Lower lobe of right lung (tissue), 2 donors: Measurements from ENCODE around the gene ANXA4. TPM values are rescaled to one million over a fixed set of nuclear protein-coding genes. Genes with fewer than 3 reads are reported as not detected.
"Not testable (repeated sequence)": the region's sequence is repeated elsewhere in the genome, so short reads cannot be mapped to it uniquely, and the experiment has no call there.

Source experiments
- ATAC-seq, 2 donors: fragments of 200-7000 bp; cut with Tn5 transposase; one replicate each; pipeline ENCODE4 v1.9.1; 2020 to 2022; ENCODE audit warnings: mild to moderate bottlenecking in 2 of 2, moderate library complexity in 2 of 2
- DNase-seq: peaks from one replicate; pipeline ENCODE4 v3.0.0-alpha.2; 2020
- H3K27ac ChIP-seq: fragments of 200-600 bp; one replicate; pipeline ENCODE4 v1.8.0; 2022
- H3K27me3 ChIP-seq: fragments of 200-600 bp; one replicate; pipeline ENCODE4 v1.8.0; 2022; ENCODE audit warnings: low read depth
- H3K36me3 ChIP-seq: fragments of 200-600 bp; one replicate; pipeline ENCODE4 v1.8.0; 2022; ENCODE audit warnings: mild to moderate bottlenecking
- H3K4me1 ChIP-seq: fragments of 200-600 bp; one replicate; pipeline ENCODE4 v1.8.0; 2022
- H3K4me3 ChIP-seq: fragments of 200-600 bp; one replicate; pipeline ENCODE4 v1.8.0; 2022; ENCODE audit warnings: mild to moderate bottlenecking
- H3K9me3 ChIP-seq: fragments of 200-600 bp; one replicate; pipeline ENCODE4 v1.8.0; 2022
- intact Hi-C: fragments of 100-400 bp; cut with DNase I; formaldehyde crosslinking; loops from one replicate; pipeline ENCODE4 v1.11.0; 2022
- total RNA-seq: library from RNA; stranded (reverse); fragmentation: NEBNext Ultra II Directional; extraction: Animal tissue kit (Norgen Biotek cat#: 25700); gene quantifications from one replicate; pipeline ENCODE4 v1.2.1, GENCODE V29; 2021
- TF ChIP-seq, protein P1 (sequence below): fragments of 200-600 bp; IDR thresholded peaks from one replicate; pipeline ENCODE4 v1.8.0; 2022; ENCODE audit warnings: antibody characterized with exemption, mild to moderate bottlenecking
- donor health status: DM: no; HTN: yes; CAD: no; lungs with severe emphysema.

ANXA4 gene
- total RNA-seq, 1 donor from 2014 or later, result 173 TPM

GRCh38 chr2:69801745-69802290 is 59.9 kb downstream of the ANXA4 start:
- TF ChIP-seq, protein P1, sequence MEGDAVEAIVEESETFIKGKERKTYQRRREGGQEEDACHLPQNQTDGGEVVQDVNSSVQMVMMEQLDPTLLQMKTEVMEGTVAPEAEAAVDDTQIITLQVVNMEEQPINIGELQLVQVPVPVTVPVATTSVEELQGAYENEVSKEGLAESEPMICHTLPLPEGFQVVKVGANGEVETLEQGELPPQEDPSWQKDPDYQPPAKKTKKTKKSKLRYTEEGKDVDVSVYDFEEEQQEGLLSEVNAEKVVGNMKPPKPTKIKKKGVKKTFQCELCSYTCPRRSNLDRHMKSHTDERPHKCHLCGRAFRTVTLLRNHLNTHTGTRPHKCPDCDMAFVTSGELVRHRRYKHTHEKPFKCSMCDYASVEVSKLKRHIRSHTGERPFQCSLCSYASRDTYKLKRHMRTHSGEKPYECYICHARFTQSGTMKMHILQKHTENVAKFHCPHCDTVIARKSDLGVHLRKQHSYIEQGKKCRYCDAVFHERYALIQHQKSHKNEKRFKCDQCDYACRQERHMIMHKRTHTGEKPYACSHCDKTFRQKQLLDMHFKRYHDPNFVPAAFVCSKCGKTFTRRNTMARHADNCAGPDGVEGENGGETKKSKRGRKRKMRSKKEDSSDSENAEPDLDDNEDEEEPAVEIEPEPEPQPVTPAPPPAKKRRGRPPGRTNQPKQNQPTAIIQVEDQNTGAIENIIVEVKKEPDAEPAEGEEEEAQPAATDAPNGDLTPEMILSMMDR, result no peak
- ATAC-seq (no peak), DNase-seq (no peak)
- no peak overlapping the region for H3K4me3 ChIP-seq
- H3K4me1 ChIP-seq, result peaks cover 25% of the 10 kb centered on the region
- no peaks in the 10 kb centered on the region for H3K9me3 ChIP-seq
- H3K27me3 ChIP-seq, result no peaks in the 10 kb centered on the region
- intact Hi-C loops, result no loop called here
- H3K27ac ChIP-seq, result no peak overlapping the region
- H3K36me3 ChIP-seq, result peaks cover 38% of the 10 kb centered on the region

DNA sequence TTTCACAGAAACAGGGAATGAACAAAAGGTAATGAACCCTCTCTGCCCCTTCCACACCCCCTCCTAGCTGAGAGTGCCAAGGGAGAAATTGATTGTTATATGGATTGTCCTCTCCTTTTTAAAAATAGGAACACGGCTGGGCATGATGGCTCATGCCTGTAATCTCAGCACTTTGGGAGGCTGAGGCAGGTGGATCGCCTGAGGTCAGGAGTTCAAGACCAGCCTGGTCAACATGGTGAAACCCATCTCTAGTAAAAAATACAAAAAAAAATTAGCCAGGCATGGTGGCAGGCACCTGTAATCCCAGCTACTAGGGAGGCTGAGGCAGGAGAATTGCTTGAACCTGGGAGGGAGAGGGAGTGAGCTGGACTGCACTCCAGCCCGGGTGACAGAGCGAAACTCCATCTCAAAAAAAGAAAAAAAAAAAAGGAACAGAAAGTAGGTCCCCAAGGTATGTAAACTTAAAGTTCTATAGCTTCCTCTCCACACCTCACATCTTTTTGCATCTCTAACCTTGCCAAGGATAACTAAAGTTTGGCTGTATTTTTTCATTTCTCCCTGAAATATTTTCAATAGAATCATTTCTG is 60.9 kb downstream of the ANXA4 start:
- ATAC-seq, intact Hi-C loops, DNase-seq, H3K27ac ChIP-seq, H3K9me3 ChIP-seq, H3K4me3 ChIP-seq, H3K27me3 ChIP-seq: not testable (repeated sequence)
- Histone ChIP-seq H3K36me3 (peaks cover 49% of the 10 kb centered on the region), H3K4me1 (peaks cover 20% of the 10 kb centered on the region)

GRCh38 chr2:69804416-69804815 is 62.5 kb downstream of the ANXA4 start:
- no peak for ATAC-seq
- intact Hi-C loops, result no loop called here
- no peak for DNase-seq
- Histone ChIP-seq H3K27ac (no peak overlapping the region), H3K36me3 (peaks cover 64% of the 10 kb centered on the region), H3K27me3 (no peaks in the 10 kb centered on the region), H3K9me3 (no peaks in the 10 kb centered on the region), H3K4me1 (peaks cover 5% of the 10 kb centered on the region), H3K4me3 (no peak overlapping the region)
- TF ChIP-seq, protein P1, result no peak

GRCh38 chr2:69805887-69806286 is 64.0 kb downstream of the ANXA4 start:
- TF ChIP-seq, protein P1, result no peak
- no peaks in the 10 kb centered on the region for H3K27me3 ChIP-seq
- intact Hi-C loops, result no loop called here
- H3K9me3 ChIP-seq, result no peaks in the 10 kb centered on the region
- no peak overlapping the region for H3K4me3 ChIP-seq
- H3K36me3 ChIP-seq, result peaks cover 79% of the 10 kb centered on the region
- no peak for DNase-seq
- no peaks in the 10 kb centered on the region for H3K4me1 ChIP-seq
- H3K27ac ChIP-seq, result no peak overlapping the region
- ATAC-seq, result no peak

DNA sequence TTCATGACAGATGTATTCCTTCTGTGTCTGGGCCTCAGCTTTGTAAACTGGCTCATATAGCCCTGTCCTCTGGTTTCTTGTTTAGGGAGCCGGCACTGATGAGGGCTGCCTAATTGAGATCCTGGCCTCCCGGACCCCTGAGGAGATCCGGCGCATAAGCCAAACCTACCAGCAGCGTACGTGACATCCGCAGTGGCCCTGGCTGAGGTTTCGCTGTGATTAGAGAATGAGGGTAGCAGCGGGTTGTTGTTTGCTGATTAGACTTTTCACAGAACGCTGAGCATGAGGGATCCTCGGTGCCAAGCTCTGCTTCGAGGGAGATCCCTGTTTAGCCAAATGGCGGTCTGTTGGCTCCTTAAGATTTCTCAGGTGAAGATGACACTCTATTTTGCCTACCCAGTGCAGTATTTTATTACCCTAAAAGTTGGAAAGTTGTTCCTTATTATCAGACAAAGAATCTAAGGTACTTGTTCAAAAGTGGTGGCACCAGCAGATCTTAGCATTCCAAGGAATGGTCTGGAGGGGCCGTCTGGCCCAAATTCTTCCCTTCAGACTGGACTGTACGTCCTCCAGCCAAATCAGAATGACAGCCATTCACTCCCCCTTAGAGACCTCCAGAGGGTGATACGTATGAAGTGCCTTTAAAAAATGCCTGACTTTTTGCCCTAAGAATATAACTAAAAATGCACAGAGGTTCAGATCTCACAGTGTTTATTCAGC is 66.0 kb downstream of the ANXA4 start:
- Histone ChIP-seq H3K9me3 (no peaks in the 10 kb centered on the region), H3K4me3 (no peak overlapping the region), H3K36me3 (peaks cover 88% of the 10 kb centered on the region), H3K27ac (no peak overlapping the region), H3K27me3 (no peaks in the 10 kb centered on the region), H3K4me1 (no peaks in the 10 kb centered on the region)
- TF ChIP-seq, protein P1, result no peak
- intact Hi-C loops, result no loop called here
- DNase-seq, result no peak
- no peak for ATAC-seq

GRCh38 chr2:69810550-69810949 is 68.6 kb downstream of the ANXA4 start:
- H3K36me3 ChIP-seq, result peaks cover 95% of the 10 kb centered on the region
- ATAC-seq, result no peak
- intact Hi-C loops, result no loop called here
- no peak for DNase-seq
- no peaks in the 10 kb centered on the region for H3K4me1 ChIP-seq
- H3K27me3 ChIP-seq, result no peaks in the 10 kb centered on the region
- H3K27ac ChIP-seq, result no peak overlapping the region
- no peaks in the 10 kb centered on the region for H3K9me3 ChIP-seq
- no peak overlapping the region for H3K4me3 ChIP-seq
- TF ChIP-seq, protein P1, result no peak
